Measurements from ENCODE around the gene NIPA2. TPM values are rescaled to one million over a fixed set of nuclear protein-coding genes. Genes with fewer than 3 reads are reported as not detected.
A peak's percentile ranks its signal among the peaks of the same experiment; 100 is the strongest.

The NIPA2 gene
- total RNA-seq, 1 donor from 2014 or later, result 52.4 TPM

GRCh38 chr15:22839046-22839695, 705 bp downstream of the NIPA2 start:
- peak; percentile 9 to 61 for DNase-seq (ENCODE audit: low read depth in 2 of 2)

GRCh38 chr15:22844421-22845288, 6.2 kb downstream of the NIPA2 start:
- no peak for DNase-seq (ENCODE audit: low read depth in 2 of 2)

GRCh38 chr15:22845289-22845900, 6.9 kb downstream of the NIPA2 start:
- DNase-seq (ENCODE audit: low read depth in 2 of 2), result no peak

- DNase-seq (ENCODE audit: low read depth in 2 of 2), result no peak
These were observed 7.6 kb downstream of the NIPA2 start for GRCh38 chr15:22846073-22846472.

- peak in 1 of 2 donors; percentile 52 for DNase-seq (ENCODE audit: low read depth in 2 of 2)
These were observed 11.6 kb downstream of the NIPA2 start for GRCh38 chr15:22850055-22850454.

GRCh38 chr15:22851513-22851912, 13.0 kb downstream of the NIPA2 start:
- no peak for DNase-seq (ENCODE audit: low read depth in 2 of 2)

- DNase-seq (ENCODE audit: low read depth in 2 of 2), result no peak
These were observed 17.3 kb downstream of the NIPA2 start for GRCh38 chr15:22855791-22856190.

GRCh38 chr15:22856659-22857058, 18.2 kb downstream of the NIPA2 start:
- DNase-seq (ENCODE audit: low read depth in 2 of 2), result peak in 1 of 2 donors; percentile 19

- DNase-seq (ENCODE audit: low read depth in 2 of 2), result no peak
These were observed 22.7 kb downstream of the NIPA2 start for GRCh38 chr15:22861161-22861560.

GRCh38 chr15:22863356-22863755, 24.9 kb downstream of the NIPA2 start:
- DNase-seq (ENCODE audit: low read depth in 2 of 2), result no peak

GRCh38 chr15:22866079-22866478, 27.6 kb downstream of the NIPA2 start:
- no peak for DNase-seq (ENCODE audit: low read depth in 2 of 2)

- no peak for DNase-seq (ENCODE audit: low read depth in 2 of 2)
These were observed 29.4 kb downstream of the NIPA2 start for GRCh38 chr15:22867886-22868285.

GRCh38 chr15:22868495-22868894, 30.0 kb downstream of the NIPA2 start:
- peak in 1 of 2 donors; percentile 45 for DNase-seq (ENCODE audit: low read depth in 2 of 2)

GRCh38 chr15:22868928-22869327, 30.5 kb downstream of the NIPA2 start:
- no peak for DNase-seq (ENCODE audit: low read depth in 2 of 2)

- DNase-seq (ENCODE audit: low read depth in 2 of 2), result no peak
These were observed 31.4 kb downstream of the NIPA2 start for GRCh38 chr15:22869856-22870255.

GRCh38 chr15:22870865-22871264, 32.4 kb downstream of the NIPA2 start:
- no peak for DNase-seq (ENCODE audit: low read depth in 2 of 2)

- no peak for DNase-seq (ENCODE audit: low read depth in 2 of 2)
These were observed 33.1 kb downstream of the NIPA2 start for GRCh38 chr15:22871481-22872086.

- DNase-seq (ENCODE audit: low read depth in 2 of 2), result peak in 1 of 2 donors; percentile 38
These were observed 34.7 kb downstream of the NIPA2 start for GRCh38 chr15:22872936-22873701.

GRCh38 chr15:22873841-22874240, 35.4 kb downstream of the NIPA2 start:
- no peak for DNase-seq (ENCODE audit: low read depth in 2 of 2)

GRCh38 chr15:22874256-22874655, 35.8 kb downstream of the NIPA2 start:
- DNase-seq (ENCODE audit: low read depth in 2 of 2), result no peak

GRCh38 chr15:22874966-22875365, 36.5 kb downstream of the NIPA2 start:
- DNase-seq (ENCODE audit: low read depth in 2 of 2), result no peak

Measured in lung microvascular endothelial cell (primary cell).